GM19193 (cell line): ENCODE results near the gene STIM2.

ENCODE experiments used
- POLR2A ChIP-seq: IDR thresholded peaks from 4 replicates; pipeline ENCODE4 v1.6.1; 2011; ENCODE audit not compliant: insufficient read depth, insufficient read length; ENCODE audit errors: extremely low read depth

STIM2 gene

DNA sequence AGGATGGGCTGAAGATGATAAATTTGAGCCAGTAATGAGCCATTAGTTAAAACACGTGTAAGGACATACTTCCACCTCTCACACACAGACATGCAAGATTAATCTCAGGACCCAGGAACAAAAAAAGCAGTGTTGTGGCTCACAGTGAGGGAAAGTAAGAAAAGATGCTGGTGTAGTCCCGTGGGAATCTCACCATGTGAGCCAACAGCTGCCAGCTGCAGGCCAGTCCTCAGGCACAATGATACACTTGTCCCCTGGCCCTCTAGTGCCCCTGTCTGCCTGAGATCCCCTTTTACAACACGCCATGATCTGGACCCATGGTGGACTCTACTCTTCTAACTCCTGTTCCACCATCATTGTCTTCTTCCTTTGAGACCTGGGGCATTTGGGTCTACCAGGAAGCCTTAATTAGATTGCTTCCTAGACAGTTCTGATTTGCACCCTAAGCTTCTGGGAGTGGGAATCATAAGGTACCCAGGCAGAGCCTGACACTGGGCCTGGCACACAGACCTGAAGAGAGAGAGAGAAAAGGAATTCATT lies 194.7 kb downstream of the STIM2 start:
- no peak for TF ChIP-seq POLR2A

DNA sequence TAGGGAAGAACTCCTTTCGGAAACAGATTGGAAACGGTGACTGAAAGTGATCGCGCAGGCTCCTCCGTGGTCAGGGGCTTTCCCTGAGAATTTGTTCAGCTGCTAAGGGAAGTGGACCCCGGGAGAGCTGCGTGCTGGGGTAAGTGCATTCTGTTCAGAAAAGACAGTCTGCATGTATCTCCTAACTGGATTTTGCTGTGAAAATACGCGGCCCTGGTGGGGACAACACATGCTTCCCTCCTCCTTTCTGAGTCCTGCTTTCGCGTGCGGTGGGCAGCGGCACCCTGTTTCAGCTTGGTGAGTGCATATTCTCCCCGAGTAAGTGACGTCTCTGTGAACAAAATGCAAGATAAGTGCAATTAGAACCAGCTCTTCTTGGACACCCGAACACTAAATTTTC lies 195.6 kb downstream of the STIM2 start:
- no peak for TF ChIP-seq POLR2A

GRCh38 chr4:27057053-27057452 lies 196.4 kb downstream of the STIM2 start:
- no peak for TF ChIP-seq POLR2A

DNA sequence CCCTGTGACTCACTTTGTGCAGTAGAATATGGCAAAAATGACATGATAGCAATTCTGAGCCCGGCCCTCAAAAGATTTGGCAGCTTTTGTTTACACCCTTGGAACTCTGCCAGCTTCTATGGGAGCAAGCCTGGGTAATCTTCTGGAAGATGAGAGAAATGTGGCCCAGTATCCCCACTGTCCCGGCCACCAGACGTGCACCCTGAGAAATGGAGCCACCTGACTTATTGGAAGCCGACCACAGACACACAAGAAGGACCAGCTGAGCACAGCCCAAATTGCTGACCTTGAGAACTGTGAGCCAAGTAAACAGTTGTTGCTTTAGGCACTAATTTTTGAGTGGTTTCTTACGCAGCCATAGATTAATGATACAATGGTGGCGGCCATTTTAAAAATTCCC lies 197.0 kb downstream of the STIM2 start:
- TF ChIP-seq POLR2A: no peak

- TF ChIP-seq POLR2A: no peak
Measured at GRCh38 chr4:27058819-27059406, 198.3 kb downstream of the STIM2 start.

- TF ChIP-seq POLR2A: no peak
Measured at GRCh38 chr4:27059446-27059845, 198.8 kb downstream of the STIM2 start.

GRCh38 chr4:27062256-27062655 lies 201.6 kb downstream of the STIM2 start:
- TF ChIP-seq POLR2A: no peak

DNA sequence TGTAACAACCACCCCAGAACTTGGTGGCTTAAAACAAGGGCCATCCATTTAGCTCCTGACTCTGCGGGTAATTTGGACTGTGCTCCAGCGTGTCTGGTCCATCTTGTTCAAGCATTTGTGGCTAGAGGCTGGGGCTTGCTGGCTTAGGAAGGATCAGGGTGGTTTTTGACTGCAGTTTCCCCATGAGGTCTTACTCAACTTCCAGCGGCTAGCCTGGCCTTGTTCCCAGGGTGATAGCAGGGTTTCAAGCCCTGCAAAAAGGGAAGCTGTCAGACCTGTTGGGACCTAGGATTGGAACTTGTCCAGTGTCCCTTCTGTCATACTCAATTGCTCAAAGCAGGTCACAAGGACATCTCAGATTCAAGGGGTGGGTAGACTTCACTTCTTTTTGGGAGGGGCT lies 205.9 kb downstream of the STIM2 start:
- TF ChIP-seq POLR2A: no peak

DNA sequence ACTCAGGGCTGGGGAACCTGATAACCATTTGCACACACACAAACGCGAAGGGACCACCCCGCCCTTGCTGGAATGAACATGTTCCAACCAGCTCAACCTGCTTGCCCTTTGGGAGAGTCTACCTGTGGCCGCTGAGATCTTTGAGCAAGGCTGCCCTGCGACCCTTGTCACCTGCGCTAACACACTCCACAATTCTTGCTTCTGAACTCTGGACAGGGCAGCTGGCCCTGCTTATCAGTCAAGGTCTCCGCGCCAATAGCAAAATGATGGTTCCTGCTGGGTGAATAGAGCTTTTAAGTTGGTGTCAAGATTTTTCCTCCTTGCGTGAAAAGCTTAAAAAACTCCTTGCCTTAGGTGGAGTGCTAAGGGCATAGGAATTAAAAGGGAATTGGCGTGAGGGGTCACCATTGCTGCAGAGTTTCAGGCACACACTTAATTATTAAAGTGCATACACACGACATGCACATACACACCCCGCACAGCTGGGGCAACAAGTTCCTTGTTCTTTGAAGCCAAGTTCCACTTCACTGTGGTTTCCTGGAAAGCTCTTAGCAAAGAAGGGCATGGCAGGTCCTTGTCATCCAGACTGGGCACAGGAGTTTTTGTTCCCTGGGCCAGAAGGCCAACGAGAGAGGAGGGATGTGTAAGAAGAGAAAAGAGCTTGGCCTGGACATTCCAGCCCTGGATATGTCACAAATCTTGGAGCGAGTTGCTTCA lies 207.7 kb downstream of the STIM2 start:
- TF ChIP-seq POLR2A: no peak
